ENCODE measurements around the gene CDCA3.

DNA sequence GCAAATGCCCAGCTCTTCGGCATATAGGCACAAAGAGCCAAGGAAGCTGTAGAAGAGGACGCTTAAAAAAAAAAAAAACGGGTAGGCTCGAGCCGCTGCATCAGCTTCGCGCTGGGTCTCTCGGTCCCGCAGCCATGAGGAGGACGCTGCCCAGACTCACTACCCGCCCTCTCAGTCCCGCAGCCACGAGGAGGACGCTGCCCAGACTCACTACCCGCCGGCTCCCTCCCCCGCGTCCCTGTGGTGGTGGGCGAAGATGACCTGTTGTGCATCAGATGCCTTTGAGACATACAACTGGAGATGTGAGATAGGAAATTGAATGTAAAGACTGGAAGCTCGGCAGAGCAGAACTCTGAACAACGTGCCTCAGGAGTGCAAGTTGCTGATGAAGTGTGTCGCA, 33.5 kb upstream of the CDCA3 start:
- TF ChIP-seq, protein P1, sequence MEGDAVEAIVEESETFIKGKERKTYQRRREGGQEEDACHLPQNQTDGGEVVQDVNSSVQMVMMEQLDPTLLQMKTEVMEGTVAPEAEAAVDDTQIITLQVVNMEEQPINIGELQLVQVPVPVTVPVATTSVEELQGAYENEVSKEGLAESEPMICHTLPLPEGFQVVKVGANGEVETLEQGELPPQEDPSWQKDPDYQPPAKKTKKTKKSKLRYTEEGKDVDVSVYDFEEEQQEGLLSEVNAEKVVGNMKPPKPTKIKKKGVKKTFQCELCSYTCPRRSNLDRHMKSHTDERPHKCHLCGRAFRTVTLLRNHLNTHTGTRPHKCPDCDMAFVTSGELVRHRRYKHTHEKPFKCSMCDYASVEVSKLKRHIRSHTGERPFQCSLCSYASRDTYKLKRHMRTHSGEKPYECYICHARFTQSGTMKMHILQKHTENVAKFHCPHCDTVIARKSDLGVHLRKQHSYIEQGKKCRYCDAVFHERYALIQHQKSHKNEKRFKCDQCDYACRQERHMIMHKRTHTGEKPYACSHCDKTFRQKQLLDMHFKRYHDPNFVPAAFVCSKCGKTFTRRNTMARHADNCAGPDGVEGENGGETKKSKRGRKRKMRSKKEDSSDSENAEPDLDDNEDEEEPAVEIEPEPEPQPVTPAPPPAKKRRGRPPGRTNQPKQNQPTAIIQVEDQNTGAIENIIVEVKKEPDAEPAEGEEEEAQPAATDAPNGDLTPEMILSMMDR (conservative IDR thresholded peaks at IDR 0.05; ENCODE audit: low read length) = no peak
- TF ChIP-seq EZH2phosphoT487 (IDR thresholded peaks at IDR 0.05; ENCODE audit: borderline replicate concordance, low read depth, low read length) = no peak

Data from OCI-LY7 (cell line).